Neural progenitor cell (in vitro differentiated cells): ENCODE results near the gene MORN1.

Source experiments
- EZH2phosphoT487 ChIP-seq: fragments of 200-600 bp; sonication (generic); IDR thresholded peaks from 2 replicates; pipeline ENCODE4 v1.6.1; 2017; ENCODE audit warnings: antibody characterized with exemption
- TF ChIP-seq, protein P1 (sequence below): fragments of 200-600 bp; sonication (generic); IDR thresholded peaks from 2 replicates; pipeline ENCODE4 v1.5.1; 2017; ENCODE audit warnings: antibody characterized with exemption, mild to moderate bottlenecking

GRCh38 chr1:2411801-2412394 is 20.5 kb upstream of the MORN1 start:
- TF ChIP-seq, protein P1, sequence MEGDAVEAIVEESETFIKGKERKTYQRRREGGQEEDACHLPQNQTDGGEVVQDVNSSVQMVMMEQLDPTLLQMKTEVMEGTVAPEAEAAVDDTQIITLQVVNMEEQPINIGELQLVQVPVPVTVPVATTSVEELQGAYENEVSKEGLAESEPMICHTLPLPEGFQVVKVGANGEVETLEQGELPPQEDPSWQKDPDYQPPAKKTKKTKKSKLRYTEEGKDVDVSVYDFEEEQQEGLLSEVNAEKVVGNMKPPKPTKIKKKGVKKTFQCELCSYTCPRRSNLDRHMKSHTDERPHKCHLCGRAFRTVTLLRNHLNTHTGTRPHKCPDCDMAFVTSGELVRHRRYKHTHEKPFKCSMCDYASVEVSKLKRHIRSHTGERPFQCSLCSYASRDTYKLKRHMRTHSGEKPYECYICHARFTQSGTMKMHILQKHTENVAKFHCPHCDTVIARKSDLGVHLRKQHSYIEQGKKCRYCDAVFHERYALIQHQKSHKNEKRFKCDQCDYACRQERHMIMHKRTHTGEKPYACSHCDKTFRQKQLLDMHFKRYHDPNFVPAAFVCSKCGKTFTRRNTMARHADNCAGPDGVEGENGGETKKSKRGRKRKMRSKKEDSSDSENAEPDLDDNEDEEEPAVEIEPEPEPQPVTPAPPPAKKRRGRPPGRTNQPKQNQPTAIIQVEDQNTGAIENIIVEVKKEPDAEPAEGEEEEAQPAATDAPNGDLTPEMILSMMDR: no peak
- TF ChIP-seq EZH2phosphoT487: no peak
